ENCODE measurements around the gene MAT2A. TPM values are rescaled to one million over a fixed set of nuclear protein-coding genes. Genes with fewer than 3 reads are reported as not detected.

The MAT2A gene
- total RNA-seq, 6 donors from 2014 or later: 108 to 219 (median 168) TPM

GRCh38 chr2:85503851-85504777 is 34.9 kb upstream of the MAT2A start:
- TF ChIP-seq POLR2AphosphoS5 (IDR thresholded peaks at IDR 0.05) (no peak), EP300 (IDR thresholded peaks at IDR 0.05) (no peak), CTCF (IDR thresholded peaks at IDR 0.05) (no peak), POLR2A (IDR thresholded peaks at IDR 0.05) (no peak)
- Histone ChIP-seq H3K4me3 (no peak overlapping the region), H3K9me3 (no peaks in the 10 kb centered on the region), H3K27me3 (no peaks in the 10 kb centered on the region), H3K27ac (no peak overlapping the region), H3K4me1 (peaks cover 6 to 11% (median 9%) of the 10 kb centered on the region in 4 donors), H3K36me3 (no peaks in the 10 kb centered on the region)
- WGBS, 2 donors: 86 to 91% methylated on average over 18 of the region's 18 CpGs
- ATAC-seq (ENCODE audit: low FRiP score in 2 of 2) (no peak), DNase-seq (peak in 1 of 2 donors; percentile 25)

GRCh38 chr2:85504778-85505261 is 34.1 kb upstream of the MAT2A start:
- Histone ChIP-seq H3K9me3 (no peaks in the 10 kb centered on the region), H3K27ac (no peak overlapping the region), H3K4me3 (no peak overlapping the region), H3K27me3 (no peaks in the 10 kb centered on the region), H3K36me3 (no peaks in the 10 kb centered on the region), H3K4me1 (peaks cover 3 to 11% (median 5%) of the 10 kb centered on the region in 4 donors)
- TF ChIP-seq POLR2AphosphoS5 (IDR thresholded peaks at IDR 0.05): peak in 1 of 2 donors; percentile 49
- TF ChIP-seq EP300 (IDR thresholded peaks at IDR 0.05): no peak
- DNase-seq (peak in 1 of 2 donors; percentile 40), ATAC-seq (ENCODE audit: low FRiP score in 2 of 2) (peak in 1 of 2 donors; percentile 80)
- 29 to 47% methylated on average over 2 to 3 of the region's 3 CpGs for WGBS, 2 donors

GRCh38 chr2:85505551-85506238 is 33.3 kb upstream of the MAT2A start:
- DNase-seq (no peak), ATAC-seq (ENCODE audit: low FRiP score in 2 of 2) (no peak)
- TF ChIP-seq POLR2A (IDR thresholded peaks at IDR 0.05) (no peak), EP300 (IDR thresholded peaks at IDR 0.05) (no peak), POLR2AphosphoS5 (IDR thresholded peaks at IDR 0.05) (no peak), CTCF (IDR thresholded peaks at IDR 0.05) (no peak)
- WGBS, 2 donors: 88% methylated on average over 10 of the region's 10 CpGs
- peaks cover 3 to 11% (median 5%) of the 10 kb centered on the region in 4 donors for H3K4me1 ChIP-seq
- no peaks in the 10 kb centered on the region for H3K9me3 ChIP-seq
- no peaks in the 10 kb centered on the region for H3K27me3 ChIP-seq
- no peak overlapping the region for H3K4me3 ChIP-seq
- no peak overlapping the region for H3K27ac ChIP-seq
- H3K36me3 ChIP-seq: no peaks in the 10 kb centered on the region

GRCh38 chr2:85506768-85507181 is 32.2 kb upstream of the MAT2A start:
- DNase-seq (no peak), ATAC-seq (ENCODE audit: low FRiP score in 2 of 2) (no peak)
- WGBS, 2 donors: 67 to 76% methylated on average over 7 of the region's 7 CpGs
- no peaks in the 10 kb centered on the region for H3K9me3 ChIP-seq
- no peak overlapping the region for H3K27ac ChIP-seq
- H3K4me3 ChIP-seq: no peak overlapping the region
- TF ChIP-seq POLR2A (IDR thresholded peaks at IDR 0.05): no peak
- TF ChIP-seq CTCF (IDR thresholded peaks at IDR 0.05): no peak
- TF ChIP-seq EP300 (IDR thresholded peaks at IDR 0.05): no peak
- TF ChIP-seq POLR2AphosphoS5 (IDR thresholded peaks at IDR 0.05): no peak
- no peaks in the 10 kb centered on the region for H3K36me3 ChIP-seq
- H3K27me3 ChIP-seq: no peaks in the 10 kb centered on the region
- peaks cover 3 to 9% (median 6%) of the 10 kb centered on the region in 4 donors for H3K4me1 ChIP-seq

Measured in upper lobe of left lung (tissue), 6 donors.